ENCODE data around the gene DOCK6. TPM values are rescaled to one million over a fixed set of nuclear protein-coding genes. Genes with fewer than 3 reads are reported as not detected.

DOCK6 gene
- total and polyA plus RNA-seq, 7 experiments from 2014 or later, result 0.73 to 5.2 (median 1.5) TPM; not detected in 4

DNA sequence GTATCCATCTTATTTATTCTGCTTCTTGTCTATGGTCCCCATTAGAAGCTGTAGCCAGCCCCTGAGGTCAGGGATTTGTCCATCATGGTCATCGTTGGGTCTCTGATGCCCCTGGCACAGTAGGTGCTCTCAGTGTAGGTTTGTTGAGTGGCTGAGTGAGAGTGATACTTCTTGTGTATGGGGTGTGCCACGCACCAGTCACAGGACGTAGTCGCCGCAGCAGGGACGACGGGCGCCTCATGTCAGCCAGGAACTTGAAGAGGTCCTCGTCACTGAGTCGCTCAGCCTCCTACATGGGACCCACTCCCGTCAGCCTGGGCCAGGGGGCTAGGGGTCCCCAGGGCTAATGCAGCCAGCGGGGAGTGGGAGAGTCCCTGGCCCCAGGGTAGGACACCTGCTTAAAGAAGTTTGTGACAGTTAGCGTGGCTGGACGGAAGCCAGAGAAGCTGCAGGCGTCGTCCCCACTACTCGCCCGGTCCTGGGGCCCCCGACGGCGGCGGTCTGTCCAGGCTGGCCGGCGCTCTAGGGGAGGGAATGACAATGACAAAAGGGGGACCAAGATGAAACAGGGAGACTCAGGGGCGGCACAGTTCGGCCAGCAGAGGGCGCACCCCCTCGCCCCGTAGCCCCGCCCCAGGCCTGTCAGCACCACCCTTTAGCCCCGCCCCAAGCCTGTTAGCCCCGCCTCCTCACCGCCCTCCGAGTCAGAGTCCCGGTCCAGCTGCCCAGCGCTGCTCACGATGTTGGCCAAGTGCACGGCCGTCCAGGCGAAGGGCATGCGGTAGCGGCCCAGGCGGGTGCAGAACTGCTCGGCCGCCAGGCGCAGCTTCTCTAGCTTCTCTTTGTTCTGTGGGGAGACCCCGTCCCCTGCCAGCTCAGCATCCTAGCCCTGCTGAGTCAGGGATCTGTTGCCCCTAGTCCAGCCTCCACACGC is 19.2 kb downstream of the DOCK6 start:
- Histone ChIP-seq H3K9me3 (ENCODE audit: control insufficient read depth in 2 of 3, low read length in 3 of 3) (peaks cover 0 to 21% (median 0%) of the 10 kb centered on the region in 3 experiments), H3K36me3 (ENCODE audit: control insufficient read depth in 2 of 3, insufficient read depth in 3 of 3, low read length in 3 of 3) (no peaks in the 10 kb centered on the region), H3K27me3 (ENCODE audit: control insufficient read depth in 2 of 2, insufficient read depth in 2 of 2, low read length in 2 of 2) (no peaks in the 10 kb centered on the region), H3K27ac (ENCODE audit: low read depth, low read length) (no peak overlapping the region), H3K4me1 (ENCODE audit: control insufficient read depth in 2 of 2, insufficient read depth in 2 of 2, low read length in 2 of 2) (no peaks in the 10 kb centered on the region), H3K4me3 (ENCODE audit: low read length) (no peak overlapping the region)
- H3K9me3 Mint-ChIP-seq, result peaks cover 0 to 15% (median 8%) of the 10 kb centered on the region in 11 donors
- no peaks in the 10 kb centered on the region for H3K36me3 Mint-ChIP-seq
- intact Hi-C loops (cut with micrococcal nuclease), result loop anchor here in 1 of 2 donors (1.0 to 2.0 kb wide), 2 partner anchors 239 to 344 kb away; no protein-coding TSS in a partner anchor
- H3K27ac Mint-ChIP-seq, result no peak overlapping the region
- H3K4me3 Mint-ChIP-seq, result peak overlapping the region in 8 of 10 donors; percentile 23 to 74 (median 35)
- peaks cover 0 to 29% (median 6%) of the 10 kb centered on the region in 5 donors for H3K27me3 Mint-ChIP-seq
- H3K4me1 Mint-ChIP-seq, result peaks cover 4 to 7% (median 5%) of the 10 kb centered on the region in 7 donors
- CTCF ChIA-PET, result interaction anchor here (0.6 to 0.8 kb wide), 3 partner anchors 62 to 298 kb away, joined by 3 to 4 read pairs (median 4); no protein-coding TSS in a partner anchor
- DNase-seq (peak; percentile 47 to 83 (median 71)), ATAC-seq (peak; percentile 100)
- POLR2A ChIA-PET, result interaction anchor here (0.5 kb wide), 1 partner anchor 13 kb away, joined by 3 read pairs; no protein-coding TSS in a partner anchor

DNA sequence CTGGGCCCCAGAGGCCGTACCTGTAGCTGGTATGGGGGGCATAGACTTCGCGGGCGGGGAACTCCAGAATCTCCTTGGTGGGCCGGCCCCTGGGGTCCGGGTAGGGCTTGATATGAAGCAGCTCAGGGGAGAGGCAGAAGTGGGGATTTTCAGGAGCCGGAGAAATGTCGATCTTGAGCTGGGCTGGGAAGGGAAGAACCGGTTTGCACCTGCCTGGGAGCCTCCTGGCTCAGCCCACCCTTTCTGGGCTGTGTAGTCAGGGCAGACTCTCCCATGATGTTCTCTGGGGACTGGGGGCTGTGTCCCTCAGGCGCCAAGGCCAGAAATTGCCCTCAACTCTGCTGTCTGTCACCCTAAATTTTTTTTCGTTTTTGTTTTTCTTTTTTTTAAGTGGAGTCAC is 20.3 kb downstream of the DOCK6 start:
- DNase-seq (no peak), ATAC-seq (no peak)
- Mint-ChIP-seq H3K27me3 (peaks cover 0 to 27% (median 6%) of the 10 kb centered on the region in 5 donors), H3K36me3 (no peaks in the 10 kb centered on the region), H3K27ac (peak overlapping the region in 1 of 9 donors; percentile 42), H3K4me3 (no peak overlapping the region), H3K9me3 (peaks cover 0 to 20% (median 9%) of the 10 kb centered on the region in 11 donors), H3K4me1 (peaks cover 4 to 7% (median 5%) of the 10 kb centered on the region in 7 donors)
- H3K4me1 ChIP-seq (ENCODE audit: control insufficient read depth in 2 of 2, insufficient read depth in 2 of 2, low read length in 2 of 2), result no peaks in the 10 kb centered on the region
- H3K36me3 ChIP-seq (ENCODE audit: control insufficient read depth in 2 of 3, insufficient read depth in 3 of 3, low read length in 3 of 3), result no peaks in the 10 kb centered on the region
- H3K9me3 ChIP-seq (ENCODE audit: control insufficient read depth in 2 of 3, low read length in 3 of 3), result peaks cover 0 to 24% (median 0%) of the 10 kb centered on the region in 3 experiments
- no peak overlapping the region for H3K27ac ChIP-seq (ENCODE audit: low read depth, low read length)
- POLR2A ChIA-PET, result interaction anchor here (0.8 kb wide), 1 partner anchor 397 kb away, joined by 3 read pairs; no protein-coding TSS in a partner anchor
- CTCF ChIA-PET, result no interaction called here
- H3K27me3 ChIP-seq (ENCODE audit: control insufficient read depth in 2 of 2, insufficient read depth in 2 of 2, low read length in 2 of 2), result no peaks in the 10 kb centered on the region
- intact Hi-C loops (cut with micrococcal nuclease), result loop anchor here in 1 of 2 donors (2.0 kb wide), 1 partner anchor 345 kb away; no protein-coding TSS in a partner anchor
- H3K4me3 ChIP-seq (ENCODE audit: low read length), result no peak overlapping the region

DNA sequence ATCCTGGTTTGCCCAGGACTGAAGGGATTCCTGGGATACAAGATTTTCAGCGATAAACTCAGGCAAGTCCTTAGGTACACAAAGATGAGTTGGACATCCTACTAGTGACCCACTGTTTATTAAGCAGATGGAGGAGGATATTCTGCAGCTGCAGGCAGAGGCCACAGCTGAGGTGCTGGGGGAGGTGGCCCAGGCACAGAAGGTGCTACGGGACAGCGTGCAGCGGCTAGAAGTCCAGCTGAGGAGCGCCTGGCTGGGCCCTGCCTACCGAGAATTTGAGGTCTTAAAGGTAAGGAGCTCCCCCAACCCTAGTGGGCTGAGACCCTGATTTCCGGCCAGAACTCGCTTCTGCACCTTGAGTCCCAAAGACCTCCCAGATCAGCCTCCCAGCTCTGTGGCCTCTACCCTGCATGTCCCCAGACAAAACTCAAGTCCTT is 22.3 kb downstream of the DOCK6 start:
- H3K9me3 ChIP-seq (ENCODE audit: control insufficient read depth in 2 of 3, low read length in 3 of 3), result peaks cover 0 to 24% (median 0%) of the 10 kb centered on the region in 3 experiments
- H3K27ac ChIP-seq (ENCODE audit: low read depth, low read length), result no peak overlapping the region
- peaks cover 0 to 21% (median 9%) of the 10 kb centered on the region in 11 donors for H3K9me3 Mint-ChIP-seq
- H3K27me3 ChIP-seq (ENCODE audit: control insufficient read depth in 2 of 2, insufficient read depth in 2 of 2, low read length in 2 of 2), result no peaks in the 10 kb centered on the region
- intact Hi-C loops (cut with micrococcal nuclease), result no loop called here
- no peak for ATAC-seq
- H3K27me3 Mint-ChIP-seq, result peaks cover 0 to 18% (median 5%) of the 10 kb centered on the region in 5 donors
- no peaks in the 10 kb centered on the region for H3K36me3 Mint-ChIP-seq
- ChIA-PET POLR2A (no interaction called here), CTCF (no interaction called here)
- no peak overlapping the region for H3K4me3 Mint-ChIP-seq
- H3K4me1 Mint-ChIP-seq, result peaks cover 4 to 6% (median 5%) of the 10 kb centered on the region in 7 donors
- H3K4me3 ChIP-seq (ENCODE audit: low read length), result no peak overlapping the region
- no peak overlapping the region for H3K27ac Mint-ChIP-seq
- no peaks in the 10 kb centered on the region for H3K4me1 ChIP-seq (ENCODE audit: control insufficient read depth in 2 of 2, insufficient read depth in 2 of 2, low read length in 2 of 2)
- DNase-seq, result no peak
- no peaks in the 10 kb centered on the region for H3K36me3 ChIP-seq (ENCODE audit: control insufficient read depth in 2 of 3, insufficient read depth in 3 of 3, low read length in 3 of 3)

DNA sequence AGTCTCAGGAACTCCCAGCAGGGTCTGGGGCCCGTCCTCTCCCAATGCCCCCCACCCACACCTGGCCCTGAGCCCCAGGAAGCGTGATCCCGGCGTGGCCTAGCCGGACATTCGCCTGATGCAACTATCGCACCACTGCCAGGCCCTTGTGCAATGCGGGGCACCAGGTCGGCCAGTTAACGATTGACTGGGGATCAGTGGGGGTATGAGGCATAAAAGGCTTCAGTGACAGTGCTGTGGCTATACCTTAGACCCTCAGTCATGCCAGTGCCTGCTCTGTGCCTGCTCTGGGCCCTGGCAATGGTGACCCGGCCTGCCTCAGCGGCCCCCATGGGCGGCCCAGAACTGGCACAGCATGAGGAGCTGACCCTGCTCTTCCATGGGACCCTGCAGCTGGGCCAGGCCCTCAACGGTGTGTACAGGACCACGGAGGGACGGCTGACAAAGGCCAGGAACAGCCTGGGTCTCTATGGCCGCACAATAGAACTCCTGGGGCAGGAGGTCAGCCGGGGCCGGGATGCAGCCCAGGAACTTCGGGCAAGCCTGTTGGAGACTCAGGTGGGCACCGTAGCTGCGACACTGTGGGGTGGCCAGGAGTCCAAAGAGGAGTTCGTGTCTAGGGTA is 22.8 kb downstream of the DOCK6 start, which contains the start of gene ANGPTL8:
ANGPTL8 (plus strand) TSS at position 243 of the 624 bp plus-strand sequence; CDS start at position 262, 19 bp downstream.
- H3K27me3 ChIP-seq (ENCODE audit: control insufficient read depth in 2 of 2, insufficient read depth in 2 of 2, low read length in 2 of 2), result no peaks in the 10 kb centered on the region
- no peak within 1 kb of the TSS for H3K27ac ChIP-seq (ENCODE audit: low read depth, low read length)
- H3K36me3 ChIP-seq (ENCODE audit: control insufficient read depth in 2 of 3, insufficient read depth in 3 of 3, low read length in 3 of 3), result no peaks in the 10 kb centered on the region
- peaks cover 0 to 24% (median 0%) of the 10 kb centered on the region in 3 experiments for H3K9me3 ChIP-seq (ENCODE audit: control insufficient read depth in 2 of 3, low read length in 3 of 3)
- CTCF ChIA-PET, result interaction anchor here (0.6 kb wide), 1 partner anchor 341 kb away, joined by 3 read pairs; no protein-coding TSS in a partner anchor
- Mint-ChIP-seq H3K4me3 (no peak within 1 kb of the TSS), H3K27ac (no peak within 1 kb of the TSS), H3K9me3 (peaks cover 0 to 21% (median 9%) of the 10 kb centered on the region in 11 donors), H3K36me3 (no peaks in the 10 kb centered on the region), H3K4me1 (peaks cover 4 to 6% (median 5%) of the 10 kb centered on the region in 7 donors), H3K27me3 (peaks cover 0 to 18% (median 5%) of the 10 kb centered on the region in 5 donors)
- POLR2A ChIA-PET, result no interaction called here
- no peak for ATAC-seq
- intact Hi-C loops (cut with micrococcal nuclease), result no loop called here
- DNase-seq, result no peak
- H3K4me3 ChIP-seq (ENCODE audit: low read length), result no peak within 1 kb of the TSS
- H3K4me1 ChIP-seq (ENCODE audit: control insufficient read depth in 2 of 2, insufficient read depth in 2 of 2, low read length in 2 of 2), result no peaks in the 10 kb centered on the region

DNA sequence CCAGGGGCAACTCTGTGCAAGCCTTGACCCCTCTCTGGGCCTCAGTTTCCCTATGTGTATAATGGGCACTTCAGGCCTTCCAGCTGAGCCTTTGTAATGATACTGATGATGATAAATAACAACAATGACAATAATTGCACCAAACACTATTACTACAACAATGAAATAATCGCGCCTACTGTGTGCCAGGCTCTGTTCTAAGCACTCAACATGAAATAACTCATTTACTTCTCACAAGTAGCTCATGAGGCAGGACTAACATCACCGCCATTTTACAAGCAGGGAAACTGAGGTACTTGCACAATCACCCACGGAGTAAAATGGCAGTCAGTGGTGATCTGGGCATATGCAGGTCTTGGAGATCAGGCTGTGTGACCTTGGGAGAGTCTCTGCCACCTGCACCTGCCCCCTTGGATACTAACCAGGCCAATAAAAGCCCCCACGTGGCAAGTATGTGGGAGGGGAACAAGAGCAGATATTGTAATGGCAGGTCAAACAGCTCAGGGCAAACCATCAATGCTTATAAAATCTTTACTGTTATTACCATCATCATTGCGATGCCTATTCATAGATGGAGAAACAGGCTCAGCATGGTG is 23.4 kb downstream of the DOCK6 start:
- H3K9me3 ChIP-seq (ENCODE audit: control insufficient read depth in 2 of 3, low read length in 3 of 3), result peaks cover 0 to 24% (median 0%) of the 10 kb centered on the region in 3 experiments
- H3K27ac ChIP-seq (ENCODE audit: low read depth, low read length), result no peak overlapping the region
- Mint-ChIP-seq H3K36me3 (no peaks in the 10 kb centered on the region), H3K9me3 (peaks cover 0 to 21% (median 9%) of the 10 kb centered on the region in 11 donors), H3K27me3 (peaks cover 0 to 16% (median 5%) of the 10 kb centered on the region in 5 donors), H3K4me3 (no peak overlapping the region), H3K27ac (no peak overlapping the region), H3K4me1 (peaks cover 4 to 6% (median 5%) of the 10 kb centered on the region in 7 donors)
- H3K36me3 ChIP-seq (ENCODE audit: control insufficient read depth in 2 of 3, insufficient read depth in 3 of 3, low read length in 3 of 3), result no peaks in the 10 kb centered on the region
- H3K27me3 ChIP-seq (ENCODE audit: control insufficient read depth in 2 of 2, insufficient read depth in 2 of 2, low read length in 2 of 2), result no peaks in the 10 kb centered on the region
- DNase-seq (no peak), ATAC-seq (no peak)
- CTCF ChIA-PET, result interaction anchor here (0.6 kb wide), 1 partner anchor 341 kb away, joined by 3 read pairs; no protein-coding TSS in a partner anchor
- no peak overlapping the region for H3K4me3 ChIP-seq (ENCODE audit: low read length)
- POLR2A ChIA-PET, result interaction anchor here (0.5 kb wide), 1 partner anchor 143 kb away, joined by 3 read pairs; no protein-coding TSS in a partner anchor
- H3K4me1 ChIP-seq (ENCODE audit: control insufficient read depth in 2 of 2, insufficient read depth in 2 of 2, low read length in 2 of 2), result no peaks in the 10 kb centered on the region
- intact Hi-C loops (cut with micrococcal nuclease), result no loop called here

DNA sequence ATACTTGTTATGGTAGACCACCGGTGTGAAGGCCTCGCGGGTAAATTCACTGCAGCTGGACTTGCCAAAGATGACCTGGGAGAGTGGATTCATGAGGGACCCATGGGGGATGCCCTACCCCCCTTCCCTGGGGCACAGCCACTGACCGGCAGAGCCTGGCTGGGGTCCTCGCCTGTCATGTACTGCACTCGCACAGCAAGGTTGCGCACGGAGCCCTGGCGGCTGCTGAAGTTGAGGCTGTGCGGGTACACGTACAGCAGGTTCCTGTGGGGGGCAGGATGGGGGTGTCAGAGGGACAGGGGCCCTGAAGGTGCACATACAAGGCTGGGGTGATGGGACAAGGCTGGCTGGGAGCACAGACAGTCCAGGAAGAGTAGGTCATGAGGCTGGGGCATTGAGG is 24.3 kb downstream of the DOCK6 start:
- H3K27ac Mint-ChIP-seq, result no peak overlapping the region
- CTCF ChIA-PET, result no interaction called here
- POLR2A ChIA-PET, result no interaction called here

More for the DNA sequence above, 24.3 kb downstream of the DOCK6 start:
- DNase-seq (no peak), ATAC-seq (no peak)
- H3K4me3 ChIP-seq (ENCODE audit: low read length), result no peak overlapping the region
- H3K27ac ChIP-seq (ENCODE audit: low read depth, low read length), result no peak overlapping the region
- Mint-ChIP-seq H3K36me3 (no peaks in the 10 kb centered on the region), H3K9me3 (peaks cover 0 to 21% (median 9%) of the 10 kb centered on the region in 11 donors), H3K4me3 (no peak overlapping the region), H3K4me1 (no peaks in the 10 kb centered on the region), H3K27me3 (peaks cover 0 to 11% (median 0%) of the 10 kb centered on the region in 5 donors)
- H3K27me3 ChIP-seq (ENCODE audit: control insufficient read depth in 2 of 2, insufficient read depth in 2 of 2, low read length in 2 of 2), result no peaks in the 10 kb centered on the region
- peaks cover 0 to 24% (median 0%) of the 10 kb centered on the region in 3 experiments for H3K9me3 ChIP-seq (ENCODE audit: control insufficient read depth in 2 of 3, low read length in 3 of 3)
- H3K4me1 ChIP-seq (ENCODE audit: control insufficient read depth in 2 of 2, insufficient read depth in 2 of 2, low read length in 2 of 2), result no peaks in the 10 kb centered on the region
- no peaks in the 10 kb centered on the region for H3K36me3 ChIP-seq (ENCODE audit: control insufficient read depth in 2 of 3, insufficient read depth in 3 of 3, low read length in 3 of 3)
- intact Hi-C loops (cut with micrococcal nuclease), result no loop called here

Data from naive thymus-derived CD4-positive, alpha-beta T cell (primary cell).